HG03342 (cell line): ENCODE data around the gene NACC2.
"Not testable (repeated sequence)": the region's sequence is repeated elsewhere in the genome, so short reads cannot be mapped to it uniquely, and the experiment has no call there.

ENCODE experiments used
- ATAC-seq: cut with Tn5 transposase; IDR thresholded peaks from one replicate; pipeline ENCODE4 v1.9.1; 2021; ENCODE audit warnings: mild to moderate bottlenecking, moderate library complexity; ENCODE audit not compliant: unreplicated experiment

The NACC2 gene

GRCh38 chr9:136047076-136047774 is 47.9 kb downstream of the NACC2 start:
- ATAC-seq, result no peak

DNA sequence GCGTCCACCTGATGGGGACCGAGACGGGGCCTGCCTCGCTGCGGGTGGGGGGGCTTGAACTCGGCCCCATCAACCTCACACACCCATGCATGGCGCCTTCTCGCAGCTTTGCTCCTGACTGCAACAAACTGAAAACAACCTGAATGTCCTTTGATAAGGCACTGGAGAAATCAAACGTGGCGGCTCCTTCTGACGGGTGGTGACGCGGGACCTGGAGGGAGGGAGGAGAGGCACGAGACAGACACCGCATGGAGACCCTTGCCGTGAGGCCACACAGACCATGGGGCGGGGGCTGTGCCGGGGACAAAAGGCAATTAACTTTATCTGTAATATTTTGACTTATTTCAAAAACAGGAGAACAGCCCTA is 48.6 kb downstream of the NACC2 start:
- no peak for ATAC-seq

GRCh38 chr9:136045595-136046553 is 49.2 kb downstream of the NACC2 start:
- no peak for ATAC-seq

GRCh38 chr9:136044971-136045594 is 50.0 kb downstream of the NACC2 start:
- ATAC-seq, result no peak

DNA sequence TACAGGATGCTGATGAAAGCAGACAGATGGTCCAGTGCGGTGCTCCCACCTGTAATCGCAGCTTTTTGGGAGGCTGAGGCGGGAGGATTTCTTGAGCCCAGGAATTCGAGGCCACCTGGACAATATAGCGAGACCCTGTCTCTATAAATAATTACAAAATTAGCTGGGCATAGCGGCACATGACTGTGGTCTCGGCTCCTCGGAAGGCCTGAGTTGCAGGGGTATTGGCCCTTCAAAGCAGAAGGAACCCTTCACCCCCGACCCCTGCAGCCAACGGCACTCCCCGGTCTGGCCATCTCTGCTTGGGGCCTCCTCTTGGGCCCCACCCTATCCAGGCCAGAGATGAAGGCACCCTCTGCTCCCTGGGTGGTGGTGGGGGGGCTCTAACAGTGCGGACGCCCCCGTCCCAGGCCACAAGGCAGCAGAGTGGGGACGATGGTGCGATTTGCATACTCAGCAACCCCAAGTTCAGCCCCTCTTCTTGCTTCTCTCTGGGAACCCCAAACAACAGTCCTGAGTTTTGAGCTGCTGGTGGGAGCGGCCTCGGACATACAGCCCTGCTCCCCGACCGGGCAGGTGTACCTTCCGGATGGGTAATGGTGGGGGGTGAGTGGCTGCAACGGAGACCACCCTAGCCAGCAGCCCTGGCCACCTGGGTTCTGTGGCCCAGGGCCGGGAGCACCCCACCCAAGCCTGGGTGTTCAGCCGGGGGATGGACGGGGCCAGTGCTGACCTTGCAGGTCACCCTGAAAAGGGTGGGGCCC is 50.7 kb downstream of the NACC2 start:
- ATAC-seq, result no peak

- no peak for ATAC-seq
These were observed 51.6 kb downstream of the NACC2 start for GRCh38 chr9:136043441-136043991.

- no peak for ATAC-seq
These were observed 52.5 kb downstream of the NACC2 start for GRCh38 chr9:136042541-136042940.

DNA sequence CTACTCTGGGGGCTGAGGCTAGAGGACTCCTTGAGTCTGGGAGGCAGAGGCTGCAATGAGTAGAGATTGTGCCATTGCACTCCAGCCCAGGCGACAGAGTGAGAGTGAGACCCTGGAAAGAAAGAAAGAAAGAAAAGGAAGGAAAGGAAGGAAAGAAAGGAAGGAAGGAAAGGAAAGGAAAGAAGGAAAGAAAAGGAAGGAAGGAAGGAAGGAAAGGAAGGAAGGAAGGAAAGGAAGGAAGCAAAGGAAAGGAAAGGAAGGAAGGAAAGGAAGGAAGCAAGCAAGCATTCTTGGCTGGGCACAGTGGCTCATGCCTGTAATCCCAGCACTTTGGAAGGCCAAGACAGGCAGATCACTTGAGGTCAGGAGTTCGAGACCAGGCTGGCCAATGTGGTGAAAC is 54.2 kb downstream of the NACC2 start:
- ATAC-seq, result not testable (repeated sequence)

DNA sequence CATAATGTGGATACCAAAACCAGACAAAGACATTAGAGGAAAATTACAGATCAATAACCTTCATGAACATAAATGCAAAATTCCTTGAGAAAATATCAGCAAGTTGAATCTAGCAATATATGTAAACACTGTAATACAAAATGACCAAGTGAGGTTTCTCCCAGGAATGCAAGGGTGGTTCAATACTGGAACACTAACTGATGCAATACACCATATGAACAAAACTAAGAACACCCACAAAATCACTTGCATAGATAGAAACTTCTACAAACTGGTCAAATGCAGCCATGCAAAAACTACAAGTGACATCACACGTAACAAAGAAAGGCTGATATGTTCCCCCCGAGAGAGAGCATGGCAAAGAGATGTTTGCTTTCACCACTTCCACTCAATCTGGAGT is 55.6 kb downstream of the NACC2 start:
- no peak for ATAC-seq

GRCh38 chr9:136036848-136037247 is 58.2 kb downstream of the NACC2 start:
- ATAC-seq, result no peak

DNA sequence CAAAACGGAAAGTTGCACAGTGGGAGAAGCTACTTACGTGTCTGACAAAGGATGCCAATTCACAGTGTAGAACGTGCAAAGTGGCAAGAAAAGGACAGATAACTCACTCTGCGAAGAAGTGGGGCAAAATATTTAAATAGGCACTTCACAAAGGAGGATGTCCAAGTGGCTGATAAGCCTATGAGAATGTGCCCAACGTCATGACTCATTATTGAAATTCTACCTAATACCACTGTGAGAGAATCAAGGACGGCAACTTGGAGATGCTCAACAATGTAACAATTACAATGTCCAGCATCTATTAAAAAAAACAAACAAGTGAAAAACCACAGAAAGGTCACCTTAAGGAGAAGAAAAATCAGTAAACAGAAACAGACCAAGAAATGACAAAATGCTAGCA is 59.0 kb downstream of the NACC2 start:
- no peak for ATAC-seq

GRCh38 chr9:136031741-136032730 is 63.1 kb downstream of the NACC2 start:
- no peak for ATAC-seq

DNA sequence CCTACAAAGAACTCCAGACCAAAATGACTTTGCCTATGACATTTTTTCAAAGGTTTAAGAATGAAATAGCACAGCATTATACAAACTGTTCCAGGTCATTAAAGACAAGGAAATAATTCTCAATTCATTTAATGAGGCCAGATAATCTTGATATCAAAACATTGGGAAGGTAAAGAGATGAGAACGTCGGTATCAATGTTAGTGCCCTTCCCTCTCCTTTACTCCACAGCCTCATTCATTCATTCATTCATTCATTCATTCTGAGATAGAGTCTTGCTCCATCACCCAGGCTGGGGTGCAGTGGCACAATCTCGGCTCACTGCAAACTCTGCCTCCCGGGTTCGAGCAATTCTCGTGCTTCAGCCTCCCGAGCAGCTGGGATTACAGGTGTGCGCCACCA is 64.0 kb downstream of the NACC2 start:
- ATAC-seq, result no peak

DNA sequence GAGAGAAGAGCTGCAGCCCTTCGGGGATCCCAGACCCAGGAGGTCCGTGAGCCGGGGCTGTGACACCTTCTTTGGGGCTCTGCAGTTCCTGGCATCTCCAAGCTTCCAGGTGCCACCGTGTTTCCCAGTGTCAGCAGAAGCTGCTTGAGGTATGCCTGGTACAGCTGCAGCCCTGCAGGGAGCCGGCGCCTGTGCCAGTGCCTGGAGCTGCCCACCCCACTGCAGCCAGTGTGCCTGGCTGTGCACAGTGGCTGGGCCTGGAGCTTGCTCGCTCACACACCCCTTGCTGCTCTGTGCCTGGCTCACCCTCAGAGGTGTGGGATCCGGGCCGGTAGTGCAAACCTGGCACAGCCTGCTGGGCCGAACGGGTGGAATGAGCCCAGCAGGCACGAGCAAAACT is 65.5 kb downstream of the NACC2 start:
- no peak for ATAC-seq

- ATAC-seq, result no peak
These were observed 66.2 kb downstream of the NACC2 start for GRCh38 chr9:136028760-136029470.

- ATAC-seq, result not testable (repeated sequence)
These were observed 68.2 kb downstream of the NACC2 start for GRCh38 chr9:136026943-136027289.

- ATAC-seq, result no peak
These were observed 68.7 kb downstream of the NACC2 start for GRCh38 chr9:136026266-136026942.

GRCh38 chr9:136025481-136025880 is 69.6 kb downstream of the NACC2 start:
- no peak for ATAC-seq
